ENCODE data around the gene TIGIT. TPM values are rescaled to one million over a fixed set of nuclear protein-coding genes. Genes with fewer than 3 reads are reported as not detected.

TIGIT gene
- total and polyA plus RNA-seq, 2 experiments from 2014 or later = not detected

DNA sequence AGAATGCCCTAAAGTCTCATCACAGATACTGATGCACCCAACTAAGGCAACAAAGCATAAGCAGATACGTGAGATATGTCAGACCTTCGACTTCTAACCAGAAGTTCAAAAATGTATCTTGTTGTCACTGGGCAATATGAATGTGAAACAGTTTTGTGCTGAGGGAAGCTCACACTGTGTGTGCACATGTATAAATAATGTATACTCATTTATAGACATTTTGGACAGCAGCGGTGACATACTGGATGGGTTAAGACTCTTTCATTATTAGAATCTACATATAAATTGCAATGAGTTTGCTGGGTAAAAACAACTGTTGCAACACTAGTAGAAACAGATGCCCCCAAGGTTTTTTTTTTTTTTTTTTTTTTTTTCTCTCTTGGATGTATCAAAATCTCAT is 37.9 kb downstream of the TIGIT start:
- Histone ChIP-seq H3K4me1 (ENCODE audit: low read depth) (no peaks in the 10 kb centered on the region), H3K36me3 (no peaks in the 10 kb centered on the region), H3K27ac (no peak overlapping the region), H3K9me3 (ENCODE audit: low read depth) (no peaks in the 10 kb centered on the region), H3K27me3 (no peaks in the 10 kb centered on the region), H3K4me3 (no peak overlapping the region)
- no peak for DNase-seq (ENCODE audit: low read depth in 1 of 2, low spot score in 1 of 2)
- no peak for TF ChIP-seq CTCF (IDR thresholded peaks at IDR 0.05; ENCODE audit: low read depth, low read length)

DNA sequence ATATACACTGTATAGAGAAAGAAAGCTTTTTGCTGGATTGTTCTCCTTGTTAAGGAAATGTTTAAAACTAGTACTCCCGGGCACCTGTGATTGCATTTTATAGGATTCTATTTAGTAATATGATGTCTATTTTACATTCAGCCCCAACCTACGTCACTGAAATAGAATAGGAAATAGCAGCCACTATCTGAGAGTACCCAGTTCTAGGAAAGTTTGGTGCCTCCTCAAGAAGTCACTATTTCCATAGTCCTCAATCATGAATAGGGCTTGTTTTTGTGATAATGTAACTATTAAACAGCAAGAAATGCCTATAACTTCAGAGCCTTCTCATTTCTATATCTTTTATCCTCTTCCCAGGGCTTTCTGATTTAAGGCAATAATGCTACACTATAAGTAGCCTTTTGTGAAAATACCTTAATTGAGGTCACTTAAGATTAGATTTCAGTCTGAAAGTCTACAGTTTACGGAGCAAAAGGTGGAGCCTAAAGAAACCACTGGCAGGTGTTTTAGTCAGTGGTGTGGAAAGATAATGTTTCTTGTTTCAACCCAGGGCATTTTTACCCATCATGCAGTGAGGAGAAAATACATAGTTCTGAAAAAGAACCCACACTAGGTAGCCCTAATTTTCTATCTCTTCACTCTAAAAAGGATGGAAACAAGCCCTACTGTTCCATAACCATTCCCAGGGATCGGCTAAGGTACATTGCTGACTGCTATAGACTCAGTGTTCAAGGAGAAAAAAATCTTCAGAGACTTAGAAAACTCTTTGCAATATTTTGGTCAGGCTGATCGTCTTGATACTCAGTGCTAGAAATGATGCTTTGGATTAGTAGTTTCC is 38.7 kb downstream of the TIGIT start:
- Histone ChIP-seq H3K4me1 (ENCODE audit: low read depth) (no peaks in the 10 kb centered on the region), H3K4me3 (no peak overlapping the region), H3K27me3 (no peaks in the 10 kb centered on the region), H3K36me3 (no peaks in the 10 kb centered on the region), H3K27ac (no peak overlapping the region), H3K9me3 (ENCODE audit: low read depth) (no peaks in the 10 kb centered on the region)
- no peak for DNase-seq (ENCODE audit: low read depth in 1 of 2, low spot score in 1 of 2)
- no peak for TF ChIP-seq CTCF (IDR thresholded peaks at IDR 0.05; ENCODE audit: low read depth, low read length)

DNA sequence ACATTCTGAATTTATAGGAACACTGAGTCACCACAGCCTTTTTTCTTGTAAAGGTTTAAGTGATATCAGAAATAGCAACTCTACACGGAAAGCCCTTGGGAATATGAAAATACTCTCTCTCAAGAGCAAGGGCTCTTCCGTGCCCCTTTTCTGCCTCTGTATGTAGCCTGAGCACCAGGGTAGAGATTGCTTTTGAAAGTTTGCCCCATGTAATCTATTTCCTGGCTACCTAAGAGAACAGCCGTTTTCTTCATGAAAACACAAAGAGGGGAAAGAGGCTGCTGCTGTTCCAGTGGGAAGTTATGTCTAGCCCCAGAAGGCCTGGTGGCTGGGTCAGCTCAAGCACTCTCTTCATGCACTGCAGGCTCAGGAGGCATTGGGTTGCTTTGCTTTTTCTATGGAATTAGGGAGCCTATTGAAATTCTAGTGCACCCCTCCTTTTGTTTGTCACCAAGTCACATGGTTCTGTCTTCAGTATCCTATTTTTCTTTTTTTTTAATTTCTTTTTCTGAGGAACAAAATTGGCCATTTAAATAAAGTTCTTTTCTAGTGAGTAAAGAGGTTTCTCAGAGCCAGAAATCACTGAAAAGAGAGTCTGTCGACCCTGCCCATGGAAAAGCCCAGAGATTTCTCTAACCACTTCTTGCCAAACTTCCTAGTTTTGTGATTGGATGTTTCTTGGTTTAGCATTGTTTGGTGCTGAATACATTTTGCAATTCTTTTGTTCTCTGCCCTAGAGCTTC is 39.5 kb downstream of the TIGIT start:
- H3K4me3 ChIP-seq = no peak overlapping the region

DNA sequence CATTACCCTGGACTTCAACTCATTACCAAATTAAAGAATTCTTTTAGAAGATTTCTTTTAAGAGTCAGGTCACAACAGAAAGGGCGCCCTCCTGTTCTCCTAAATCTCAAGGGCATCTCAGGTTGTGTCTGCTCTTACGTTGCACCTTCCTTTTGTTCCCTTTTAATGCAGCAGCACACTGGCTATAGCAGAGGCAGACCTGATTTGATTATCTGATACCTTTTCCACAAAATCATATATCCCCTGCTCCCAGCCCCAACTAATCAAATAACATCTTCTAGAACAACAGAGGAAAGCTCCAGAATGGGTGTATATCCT is 40.1 kb downstream of the TIGIT start:
- DNase-seq (ENCODE audit: low read depth in 1 of 2, low spot score in 1 of 2) = no peak
- H3K4me3 ChIP-seq = no peak overlapping the region
- no peak for TF ChIP-seq CTCF (IDR thresholded peaks at IDR 0.05; ENCODE audit: low read depth, low read length)

More for the DNA sequence above, 39.5 kb downstream of the TIGIT start:
- peak in 1 of 2 donors; percentile 29 for DNase-seq (ENCODE audit: low read depth in 1 of 2, low spot score in 1 of 2)
- H3K27me3 ChIP-seq = no peaks in the 10 kb centered on the region
- no peak for TF ChIP-seq CTCF (IDR thresholded peaks at IDR 0.05; ENCODE audit: low read depth, low read length)
- no peaks in the 10 kb centered on the region for H3K9me3 ChIP-seq (ENCODE audit: low read depth)
- no peaks in the 10 kb centered on the region for H3K4me1 ChIP-seq (ENCODE audit: low read depth)
- no peaks in the 10 kb centered on the region for H3K36me3 ChIP-seq
- no peak overlapping the region for H3K27ac ChIP-seq

GRCh38 chr3:114336122-114336697 is 42.4 kb downstream of the TIGIT start:
- DNase-seq (ENCODE audit: low read depth in 1 of 2, low spot score in 1 of 2) = peak in 1 of 2 donors; percentile 15
- H3K27ac ChIP-seq = no peak overlapping the region
- H3K4me3 ChIP-seq = no peak overlapping the region
- H3K36me3 ChIP-seq = peaks cover 4% of the 10 kb centered on the region
- no peaks in the 10 kb centered on the region for H3K4me1 ChIP-seq (ENCODE audit: low read depth)
- H3K9me3 ChIP-seq (ENCODE audit: low read depth) = no peaks in the 10 kb centered on the region
- H3K27me3 ChIP-seq = no peaks in the 10 kb centered on the region
- peak; percentile 47 for TF ChIP-seq CTCF (IDR thresholded peaks at IDR 0.05; ENCODE audit: low read depth, low read length)

More for the DNA sequence above, 40.1 kb downstream of the TIGIT start:
- Histone ChIP-seq H3K4me1 (ENCODE audit: low read depth) (no peaks in the 10 kb centered on the region), H3K9me3 (ENCODE audit: low read depth) (no peaks in the 10 kb centered on the region), H3K27ac (no peak overlapping the region), H3K36me3 (peaks cover 3% of the 10 kb centered on the region), H3K27me3 (no peaks in the 10 kb centered on the region)
